ENCODE measurements around the gene IPO13. TPM values are rescaled to one million over a fixed set of nuclear protein-coding genes. Genes with fewer than 3 reads are reported as not detected.
A peak's percentile ranks its signal among the peaks of the same experiment; 100 is the strongest.

Gene IPO13
- total RNA-seq, 1 donor from 2014 or later: 53.2 TPM

DNA sequence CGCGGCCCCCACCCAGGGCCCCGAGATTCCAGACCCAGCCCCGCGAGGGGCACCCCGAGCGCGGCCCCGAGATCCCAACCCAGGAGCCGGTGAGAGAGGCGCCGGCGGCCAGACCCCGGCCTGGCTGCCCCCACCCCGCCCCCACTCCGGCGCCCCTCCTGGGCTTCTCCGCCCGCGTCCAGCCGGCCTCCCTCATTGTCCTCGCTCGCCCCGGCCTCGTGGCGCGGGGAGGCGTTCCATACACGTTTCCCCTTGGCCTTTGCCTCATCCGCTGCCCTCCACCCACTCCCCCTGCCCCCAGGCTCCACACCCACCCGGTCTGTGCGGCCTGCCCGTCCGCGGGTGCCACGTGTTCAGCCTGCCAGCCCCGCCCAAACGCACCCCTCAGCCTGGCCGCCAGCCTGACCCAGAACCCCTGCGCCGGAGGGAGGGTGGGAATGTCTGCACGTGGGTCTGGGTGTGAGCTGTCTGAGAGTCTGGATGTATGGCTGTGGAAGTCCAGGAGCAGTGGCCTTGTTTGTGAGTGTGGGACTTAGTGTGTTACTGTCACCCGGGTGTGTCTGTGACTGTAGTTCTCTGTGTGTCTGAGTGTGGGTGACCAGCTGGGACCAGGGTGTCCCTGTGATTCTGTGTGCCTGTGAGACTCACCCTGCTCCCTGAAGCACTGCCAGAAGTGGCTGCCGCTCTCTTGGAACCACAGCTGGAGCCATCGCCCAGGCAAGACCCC lies 32.9 kb downstream of the IPO13 start:
- TF ChIP-seq, protein P1, sequence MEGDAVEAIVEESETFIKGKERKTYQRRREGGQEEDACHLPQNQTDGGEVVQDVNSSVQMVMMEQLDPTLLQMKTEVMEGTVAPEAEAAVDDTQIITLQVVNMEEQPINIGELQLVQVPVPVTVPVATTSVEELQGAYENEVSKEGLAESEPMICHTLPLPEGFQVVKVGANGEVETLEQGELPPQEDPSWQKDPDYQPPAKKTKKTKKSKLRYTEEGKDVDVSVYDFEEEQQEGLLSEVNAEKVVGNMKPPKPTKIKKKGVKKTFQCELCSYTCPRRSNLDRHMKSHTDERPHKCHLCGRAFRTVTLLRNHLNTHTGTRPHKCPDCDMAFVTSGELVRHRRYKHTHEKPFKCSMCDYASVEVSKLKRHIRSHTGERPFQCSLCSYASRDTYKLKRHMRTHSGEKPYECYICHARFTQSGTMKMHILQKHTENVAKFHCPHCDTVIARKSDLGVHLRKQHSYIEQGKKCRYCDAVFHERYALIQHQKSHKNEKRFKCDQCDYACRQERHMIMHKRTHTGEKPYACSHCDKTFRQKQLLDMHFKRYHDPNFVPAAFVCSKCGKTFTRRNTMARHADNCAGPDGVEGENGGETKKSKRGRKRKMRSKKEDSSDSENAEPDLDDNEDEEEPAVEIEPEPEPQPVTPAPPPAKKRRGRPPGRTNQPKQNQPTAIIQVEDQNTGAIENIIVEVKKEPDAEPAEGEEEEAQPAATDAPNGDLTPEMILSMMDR (IDR thresholded peaks at IDR 0.05; ENCODE audit: partially characterized antibody, unreplicated experiment): no peak
- Mint-ChIP-seq H3K36me3 (ENCODE audit: unreplicated experiment) (peaks cover 9% of the 10 kb centered on the region), H3K27ac (ENCODE audit: unreplicated experiment) (peak overlapping the region; percentile 73), H3K27me3 (ENCODE audit: unreplicated experiment) (peaks cover 10% of the 10 kb centered on the region), H3K4me1 (ENCODE audit: low read depth, unreplicated experiment) (peaks cover 21% of the 10 kb centered on the region), H3K9me3 (ENCODE audit: unreplicated experiment) (peaks cover 9% of the 10 kb centered on the region), H3K4me3 (ENCODE audit: unreplicated experiment) (peak overlapping the region; percentile 91)
- DNase-seq: peak; percentile 63

DNA sequence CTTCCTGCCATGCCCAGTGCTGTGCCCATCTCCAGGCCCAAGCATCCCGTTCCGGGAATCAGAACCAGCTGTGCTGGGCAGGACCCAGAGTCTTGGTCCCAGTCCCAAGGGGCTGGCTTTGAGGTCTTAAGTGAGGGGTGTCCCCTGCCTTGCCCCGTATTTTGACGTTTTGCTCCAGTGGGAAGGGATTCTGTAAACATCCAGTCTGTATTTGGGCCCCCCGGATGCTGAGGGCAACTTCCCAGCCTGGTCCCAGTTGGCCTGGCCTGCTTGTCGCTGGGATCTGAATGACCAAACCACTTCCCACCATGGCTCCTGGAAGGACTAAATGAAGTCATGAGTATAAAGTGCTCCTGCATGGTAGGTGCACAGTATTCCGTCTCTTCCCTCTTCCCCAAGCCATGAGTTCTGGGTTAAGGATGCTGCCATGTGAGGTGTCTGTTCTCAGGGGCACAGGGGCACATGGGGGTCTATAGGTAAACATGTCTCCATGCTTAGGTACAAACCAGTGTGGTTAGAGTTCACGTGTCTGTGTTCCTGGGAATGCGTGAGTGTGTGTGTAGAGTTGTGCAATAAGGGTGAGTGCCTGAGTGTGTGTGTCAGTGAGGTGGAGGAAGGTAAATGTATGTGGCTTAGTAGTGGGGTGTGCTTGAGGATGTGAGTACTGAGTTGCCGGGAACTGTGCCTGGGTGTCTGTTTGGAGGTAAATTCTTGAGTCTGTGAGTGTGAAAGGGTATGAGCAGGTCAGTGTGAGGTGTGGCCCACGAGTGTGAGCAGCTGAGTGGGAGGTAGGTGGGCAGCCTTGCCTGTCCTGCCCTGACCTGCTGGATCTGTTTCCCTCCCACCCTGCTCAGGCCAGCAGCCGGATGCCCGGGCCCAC lies 33.7 kb downstream of the IPO13 start:
- TF ChIP-seq, protein P1 (IDR thresholded peaks at IDR 0.05; ENCODE audit: partially characterized antibody, unreplicated experiment): no peak
- H3K27ac Mint-ChIP-seq (ENCODE audit: unreplicated experiment): no peak overlapping the region

DNA sequence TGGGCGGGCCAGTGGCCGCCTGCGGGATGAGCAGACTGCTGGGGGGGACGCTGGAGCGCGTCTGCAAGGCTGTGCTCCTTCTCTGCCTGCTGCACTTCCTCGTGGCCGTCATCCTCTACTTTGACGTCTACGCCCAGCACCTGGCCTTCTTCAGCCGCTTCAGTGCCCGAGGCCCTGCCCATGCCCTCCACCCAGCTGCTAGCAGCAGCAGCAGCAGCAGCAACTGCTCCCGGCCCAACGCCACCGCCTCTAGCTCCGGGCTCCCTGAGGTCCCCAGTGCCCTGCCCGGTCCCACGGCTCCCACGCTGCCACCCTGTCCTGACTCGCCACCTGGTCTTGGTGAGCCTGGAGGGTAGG lies 34.4 kb downstream of the IPO13 start:
- H3K36me3 Mint-ChIP-seq (ENCODE audit: unreplicated experiment): peaks cover 9% of the 10 kb centered on the region
- peaks cover 17% of the 10 kb centered on the region for H3K4me1 Mint-ChIP-seq (ENCODE audit: low read depth, unreplicated experiment)
- TF ChIP-seq, protein P1 (IDR thresholded peaks at IDR 0.05; ENCODE audit: partially characterized antibody, unreplicated experiment): no peak
- no peak overlapping the region for H3K27ac Mint-ChIP-seq (ENCODE audit: unreplicated experiment)
- H3K9me3 Mint-ChIP-seq (ENCODE audit: unreplicated experiment): peaks cover 9% of the 10 kb centered on the region
- H3K27me3 Mint-ChIP-seq (ENCODE audit: unreplicated experiment): peaks cover 10% of the 10 kb centered on the region
- no peak for DNase-seq
- H3K4me3 Mint-ChIP-seq (ENCODE audit: unreplicated experiment): no peak overlapping the region

More for the DNA sequence above, 33.7 kb downstream of the IPO13 start:
- peaks cover 21% of the 10 kb centered on the region for H3K4me1 Mint-ChIP-seq (ENCODE audit: low read depth, unreplicated experiment)
- H3K36me3 Mint-ChIP-seq (ENCODE audit: unreplicated experiment): peaks cover 9% of the 10 kb centered on the region
- peaks cover 9% of the 10 kb centered on the region for H3K9me3 Mint-ChIP-seq (ENCODE audit: unreplicated experiment)
- H3K27me3 Mint-ChIP-seq (ENCODE audit: unreplicated experiment): peaks cover 10% of the 10 kb centered on the region
- H3K4me3 Mint-ChIP-seq (ENCODE audit: unreplicated experiment): peak overlapping the region; percentile 91
- DNase-seq: no peak

DNA sequence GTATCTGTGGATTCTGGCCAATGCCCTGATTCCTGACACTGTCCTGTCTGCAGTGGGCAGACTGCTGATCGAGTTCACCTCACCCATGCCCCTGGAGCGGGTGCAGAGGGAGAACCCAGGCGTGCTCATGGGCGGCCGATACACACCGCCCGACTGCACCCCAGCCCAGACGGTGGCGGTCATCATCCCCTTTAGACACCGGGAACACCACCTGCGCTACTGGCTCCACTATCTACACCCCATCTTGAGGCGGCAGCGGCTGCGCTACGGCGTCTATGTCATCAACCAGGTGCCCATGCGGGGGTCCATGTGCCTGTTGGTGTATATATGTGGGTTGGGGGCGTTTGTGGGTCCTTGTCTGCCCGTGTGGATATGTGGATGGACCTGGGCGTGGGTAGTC lies 34.9 kb downstream of the IPO13 start:
- Mint-ChIP-seq H3K27ac (ENCODE audit: unreplicated experiment) (no peak overlapping the region), H3K36me3 (ENCODE audit: unreplicated experiment) (peaks cover 9% of the 10 kb centered on the region), H3K9me3 (ENCODE audit: unreplicated experiment) (peaks cover 9% of the 10 kb centered on the region), H3K27me3 (ENCODE audit: unreplicated experiment) (peaks cover 10% of the 10 kb centered on the region), H3K4me3 (ENCODE audit: unreplicated experiment) (peak overlapping the region; percentile 2), H3K4me1 (ENCODE audit: low read depth, unreplicated experiment) (peaks cover 17% of the 10 kb centered on the region)
- TF ChIP-seq, protein P1 (IDR thresholded peaks at IDR 0.05; ENCODE audit: partially characterized antibody, unreplicated experiment): no peak
- no peak for DNase-seq
